ENCODE measurements around the gene RASL11B. TPM values are rescaled to one million over a fixed set of nuclear protein-coding genes. Genes with fewer than 3 reads are reported as not detected.

Gene RASL11B
- total RNA-seq, 1 donor from 2014 or later: 6.3 TPM

GRCh38 chr4:52903273-52903672, 41.2 kb downstream of the RASL11B start:
- Histone ChIP-seq H3K9me3 (ENCODE audit: control insufficient read depth in 3 of 3, low read length in 3 of 3) (no peaks in the 10 kb centered on the region), H3K9ac (ENCODE audit: low read depth in 1 of 3, low read length in 3 of 3) (no peak overlapping the region), H3K4me1 (ENCODE audit: control insufficient read depth in 3 of 3, insufficient read depth in 3 of 3, low read length in 3 of 3) (no peaks in the 10 kb centered on the region)

GRCh38 chr4:52904421-52904820, 42.3 kb downstream of the RASL11B start:
- Histone ChIP-seq H3K36me3 (ENCODE audit: control insufficient read depth in 3 of 3, insufficient read depth in 3 of 3, low read length in 3 of 3) (no peaks in the 10 kb centered on the region), H3K9me3 (ENCODE audit: control insufficient read depth in 3 of 3, low read length in 3 of 3) (no peaks in the 10 kb centered on the region)

More at GRCh38 chr4:52903273-52903672, 41.2 kb downstream of the RASL11B start:
- H3K27ac ChIP-seq (ENCODE audit: low read depth, low read length): no peak overlapping the region
- H3K27me3 ChIP-seq (ENCODE audit: control insufficient read depth in 3 of 3, insufficient read depth in 3 of 3, low read length in 3 of 3): no peaks in the 10 kb centered on the region
- H3K4me3 ChIP-seq (ENCODE audit: low read length in 3 of 3): no peak overlapping the region
- H3K36me3 ChIP-seq (ENCODE audit: control insufficient read depth in 3 of 3, insufficient read depth in 3 of 3, low read length in 3 of 3): no peaks in the 10 kb centered on the region

GRCh38 chr4:52907510-52907909, 45.4 kb downstream of the RASL11B start:
- Histone ChIP-seq H3K4me1 (ENCODE audit: control insufficient read depth in 3 of 3, insufficient read depth in 3 of 3, low read length in 3 of 3) (no peaks in the 10 kb centered on the region), H3K9ac (ENCODE audit: low read depth in 1 of 3, low read length in 3 of 3) (no peak overlapping the region), H3K4me3 (ENCODE audit: low read length in 3 of 3) (no peak overlapping the region), H3K27ac (ENCODE audit: low read depth, low read length) (no peak overlapping the region), H3K9me3 (ENCODE audit: control insufficient read depth in 3 of 3, low read length in 3 of 3) (no peaks in the 10 kb centered on the region), H3K36me3 (ENCODE audit: control insufficient read depth in 3 of 3, insufficient read depth in 3 of 3, low read length in 3 of 3) (no peaks in the 10 kb centered on the region), H3K27me3 (ENCODE audit: control insufficient read depth in 3 of 3, insufficient read depth in 3 of 3, low read length in 3 of 3) (no peaks in the 10 kb centered on the region)

More at GRCh38 chr4:52904421-52904820, 42.3 kb downstream of the RASL11B start:
- Histone ChIP-seq H3K9ac (ENCODE audit: low read depth in 1 of 3, low read length in 3 of 3) (no peak overlapping the region), H3K4me1 (ENCODE audit: control insufficient read depth in 3 of 3, insufficient read depth in 3 of 3, low read length in 3 of 3) (no peaks in the 10 kb centered on the region), H3K4me3 (ENCODE audit: low read length in 3 of 3) (no peak overlapping the region), H3K27ac (ENCODE audit: low read depth, low read length) (no peak overlapping the region), H3K27me3 (ENCODE audit: control insufficient read depth in 3 of 3, insufficient read depth in 3 of 3, low read length in 3 of 3) (no peaks in the 10 kb centered on the region)

GRCh38 chr4:52910115-52910514, 48.0 kb downstream of the RASL11B start:
- Histone ChIP-seq H3K4me3 (ENCODE audit: low read length in 3 of 3) (no peak overlapping the region), H3K9ac (ENCODE audit: low read depth in 1 of 3, low read length in 3 of 3) (no peak overlapping the region), H3K36me3 (ENCODE audit: control insufficient read depth in 3 of 3, insufficient read depth in 3 of 3, low read length in 3 of 3) (no peaks in the 10 kb centered on the region), H3K9me3 (ENCODE audit: control insufficient read depth in 3 of 3, low read length in 3 of 3) (no peaks in the 10 kb centered on the region), H3K27ac (ENCODE audit: low read depth, low read length) (no peak overlapping the region), H3K27me3 (ENCODE audit: control insufficient read depth in 3 of 3, insufficient read depth in 3 of 3, low read length in 3 of 3) (no peaks in the 10 kb centered on the region), H3K4me1 (ENCODE audit: control insufficient read depth in 3 of 3, insufficient read depth in 3 of 3, low read length in 3 of 3) (no peaks in the 10 kb centered on the region)

- no peaks in the 10 kb centered on the region for H3K27me3 ChIP-seq (ENCODE audit: control insufficient read depth in 3 of 3, insufficient read depth in 3 of 3, low read length in 3 of 3)
- no peak overlapping the region for H3K9ac ChIP-seq (ENCODE audit: low read depth in 1 of 3, low read length in 3 of 3)
- no peaks in the 10 kb centered on the region for H3K4me1 ChIP-seq (ENCODE audit: control insufficient read depth in 3 of 3, insufficient read depth in 3 of 3, low read length in 3 of 3)
- H3K36me3 ChIP-seq (ENCODE audit: control insufficient read depth in 3 of 3, insufficient read depth in 3 of 3, low read length in 3 of 3): no peaks in the 10 kb centered on the region
- H3K4me3 ChIP-seq (ENCODE audit: low read length in 3 of 3): no peak overlapping the region
- H3K9me3 ChIP-seq (ENCODE audit: control insufficient read depth in 3 of 3, low read length in 3 of 3): no peaks in the 10 kb centered on the region
- no peak overlapping the region for H3K27ac ChIP-seq (ENCODE audit: low read depth, low read length)
These were observed 49.7 kb downstream of the RASL11B start for GRCh38 chr4:52911684-52912294.

- Histone ChIP-seq H3K27ac (ENCODE audit: low read depth, low read length) (no peak overlapping the region), H3K4me1 (ENCODE audit: control insufficient read depth in 3 of 3, insufficient read depth in 3 of 3, low read length in 3 of 3) (no peaks in the 10 kb centered on the region), H3K36me3 (ENCODE audit: control insufficient read depth in 3 of 3, insufficient read depth in 3 of 3, low read length in 3 of 3) (no peaks in the 10 kb centered on the region), H3K9ac (ENCODE audit: low read depth in 1 of 3, low read length in 3 of 3) (no peak overlapping the region), H3K27me3 (ENCODE audit: control insufficient read depth in 3 of 3, insufficient read depth in 3 of 3, low read length in 3 of 3) (no peaks in the 10 kb centered on the region), H3K9me3 (ENCODE audit: control insufficient read depth in 3 of 3, low read length in 3 of 3) (no peaks in the 10 kb centered on the region), H3K4me3 (ENCODE audit: low read length in 3 of 3) (no peak overlapping the region)
These were observed 50.5 kb downstream of the RASL11B start for GRCh38 chr4:52912608-52913007.

GRCh38 chr4:52914051-52914605, 52.0 kb downstream of the RASL11B start:
- no peak overlapping the region for H3K27ac ChIP-seq (ENCODE audit: low read depth, low read length)
- no peaks in the 10 kb centered on the region for H3K27me3 ChIP-seq (ENCODE audit: control insufficient read depth in 3 of 3, insufficient read depth in 3 of 3, low read length in 3 of 3)
- H3K9ac ChIP-seq (ENCODE audit: low read depth in 1 of 3, low read length in 3 of 3): no peak overlapping the region
- H3K4me1 ChIP-seq (ENCODE audit: control insufficient read depth in 3 of 3, insufficient read depth in 3 of 3, low read length in 3 of 3): no peaks in the 10 kb centered on the region
- no peaks in the 10 kb centered on the region for H3K9me3 ChIP-seq (ENCODE audit: control insufficient read depth in 3 of 3, low read length in 3 of 3)
- H3K36me3 ChIP-seq (ENCODE audit: control insufficient read depth in 3 of 3, insufficient read depth in 3 of 3, low read length in 3 of 3): no peaks in the 10 kb centered on the region
- H3K4me3 ChIP-seq (ENCODE audit: low read length in 3 of 3): no peak overlapping the region

- no peak overlapping the region for H3K27ac ChIP-seq (ENCODE audit: low read depth, low read length)
- H3K4me1 ChIP-seq (ENCODE audit: control insufficient read depth in 3 of 3, insufficient read depth in 3 of 3, low read length in 3 of 3): no peaks in the 10 kb centered on the region
- H3K9ac ChIP-seq (ENCODE audit: low read depth in 1 of 3, low read length in 3 of 3): no peak overlapping the region
- H3K9me3 ChIP-seq (ENCODE audit: control insufficient read depth in 3 of 3, low read length in 3 of 3): no peaks in the 10 kb centered on the region
- H3K36me3 ChIP-seq (ENCODE audit: control insufficient read depth in 3 of 3, insufficient read depth in 3 of 3, low read length in 3 of 3): no peaks in the 10 kb centered on the region
- no peak overlapping the region for H3K4me3 ChIP-seq (ENCODE audit: low read length in 3 of 3)
- no peaks in the 10 kb centered on the region for H3K27me3 ChIP-seq (ENCODE audit: control insufficient read depth in 3 of 3, insufficient read depth in 3 of 3, low read length in 3 of 3)
These were observed 53.1 kb downstream of the RASL11B start for GRCh38 chr4:52915191-52915590.

GRCh38 chr4:52915730-52916300, 53.7 kb downstream of the RASL11B start:
- Histone ChIP-seq H3K9ac (ENCODE audit: low read depth in 1 of 3, low read length in 3 of 3) (no peak overlapping the region), H3K4me1 (ENCODE audit: control insufficient read depth in 3 of 3, insufficient read depth in 3 of 3, low read length in 3 of 3) (no peaks in the 10 kb centered on the region)

More at GRCh38 chr4:52915730-52916300, 53.7 kb downstream of the RASL11B start:
- Histone ChIP-seq H3K9me3 (ENCODE audit: control insufficient read depth in 3 of 3, low read length in 3 of 3) (no peaks in the 10 kb centered on the region), H3K27ac (ENCODE audit: low read depth, low read length) (no peak overlapping the region), H3K36me3 (ENCODE audit: control insufficient read depth in 3 of 3, insufficient read depth in 3 of 3, low read length in 3 of 3) (no peaks in the 10 kb centered on the region), H3K4me3 (ENCODE audit: low read length in 3 of 3) (no peak overlapping the region), H3K27me3 (ENCODE audit: control insufficient read depth in 3 of 3, insufficient read depth in 3 of 3, low read length in 3 of 3) (no peaks in the 10 kb centered on the region)

Measured in skeletal muscle tissue (tissue), 4 donors.